WERI-Rb-1 (cell line): Measurements from ENCODE around the gene BRMS1L.
A peak's percentile ranks its signal among the peaks of the same experiment; 100 is the strongest.
"Not testable (repeated sequence)": the region's sequence is repeated elsewhere in the genome, so short reads cannot be mapped to it uniquely, and the experiment has no call there.

Experiments
- DNase-seq: peaks from one replicate; pipeline ENCODE4 v3.0.0-alpha.2; 2020
- H3K27ac ChIP-seq: fragments of 250-450 bp; sonication (Bioruptor Pico); 2 replicates; pipeline ENCODE4 v1.5.1; 2020; ENCODE audit warnings: mild to moderate bottlenecking, moderate library complexity
- H3K27me3 ChIP-seq: fragments of 250-450 bp; sonication (Bioruptor Pico); 2 replicates; pipeline ENCODE4 v1.5.1; 2021; ENCODE audit warnings: mild to moderate bottlenecking, low read depth, moderate library complexity; ENCODE audit not compliant: insufficient read depth, severe bottlenecking
- H3K36me3 ChIP-seq: fragments of 250-450 bp; sonication (Bioruptor Pico); 2 replicates; pipeline ENCODE4 v1.5.1; 2020; ENCODE audit warnings: mild to moderate bottlenecking, moderate library complexity
- H3K4me3 ChIP-seq: 2 replicates; pipeline ENCODE4 v1.5.1; 2011; ENCODE audit warnings: low read depth, mild to moderate bottlenecking, control low read depth, low read length
- H3K9me3 ChIP-seq: fragments of 250-450 bp; sonication (Bioruptor Pico); 2 replicates; pipeline ENCODE4 v1.5.1; 2021; ENCODE audit warnings: mild to moderate bottlenecking, moderate library complexity; ENCODE audit not compliant: severe bottlenecking
- CTCF ChIP-seq: IDR thresholded peaks from 2 replicates; pipeline ENCODE4 v1.5.1; 2011; ENCODE audit warnings: low read depth, mild to moderate bottlenecking, control low read depth, inconsistent platforms, low read length

Gene BRMS1L

DNA sequence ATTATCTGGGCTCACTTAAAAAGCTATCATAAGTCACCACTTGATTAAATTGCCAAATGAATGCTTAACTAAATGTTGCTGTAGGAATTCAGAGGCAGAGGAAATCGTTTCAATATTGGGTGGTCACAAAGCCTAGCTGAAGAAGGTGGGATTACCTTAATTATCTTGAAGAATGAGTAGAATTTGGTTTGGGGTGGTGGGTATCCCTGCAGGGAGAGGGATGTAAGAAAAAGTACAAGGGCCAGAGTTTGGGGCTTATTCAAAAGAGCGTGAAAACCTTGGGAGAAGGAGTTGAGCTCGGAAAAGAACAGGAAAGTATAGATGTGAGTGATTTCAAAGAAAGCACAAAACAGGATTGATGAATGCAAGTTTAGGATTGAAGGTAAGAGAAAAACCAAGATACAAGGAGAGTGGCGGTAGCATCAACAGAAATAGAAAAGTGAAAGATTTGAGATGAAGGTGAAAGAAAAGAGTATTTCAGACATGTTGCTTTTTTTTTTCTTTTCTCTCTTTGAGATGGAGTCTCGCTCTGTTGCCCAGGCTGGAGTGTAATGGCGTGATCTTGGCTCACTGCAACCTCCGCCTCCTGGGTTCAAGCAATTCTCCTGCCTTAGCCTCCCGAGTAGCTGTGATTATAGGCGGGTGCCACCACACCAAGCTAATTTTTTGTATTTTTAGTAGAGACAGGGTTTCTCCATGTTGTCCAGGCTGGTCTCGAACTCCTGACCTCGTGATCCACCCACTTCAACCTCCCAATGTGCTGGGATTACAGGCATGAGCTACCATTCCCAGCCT lies 1.7 kb downstream of the BRMS1L start:
- Histone ChIP-seq H3K27ac (no peak overlapping the region), H3K27me3 (no peaks in the 10 kb centered on the region), H3K4me3 (peak overlapping the region; percentile 85), H3K36me3 (peaks cover 12% of the 10 kb centered on the region), H3K9me3 (no peaks in the 10 kb centered on the region)
- no peak for TF ChIP-seq CTCF
- no peak for DNase-seq

DNA sequence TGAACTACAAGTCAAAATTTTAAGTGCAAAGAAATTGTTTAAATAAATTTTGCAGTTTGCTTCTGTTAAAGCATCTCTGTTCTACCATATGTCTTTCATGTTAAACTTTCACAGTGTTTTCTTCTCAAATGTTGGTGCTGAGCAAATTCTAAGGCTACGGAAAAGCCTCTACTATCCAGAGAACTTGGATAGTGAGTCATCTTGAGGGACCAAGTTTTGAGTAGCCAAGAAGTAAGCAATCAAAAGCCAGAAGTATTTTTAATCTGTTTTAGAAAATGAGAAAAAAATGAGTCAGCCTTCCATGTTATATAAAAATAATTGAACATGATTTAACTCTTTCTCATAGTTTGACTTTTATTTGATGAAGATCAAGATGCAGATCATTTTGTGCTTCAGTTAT lies 3.3 kb downstream of the BRMS1L start:
- Histone ChIP-seq H3K4me3 (no peak overlapping the region), H3K9me3 (no peaks in the 10 kb centered on the region), H3K27me3 (no peaks in the 10 kb centered on the region), H3K36me3 (peaks cover 24% of the 10 kb centered on the region), H3K27ac (no peak overlapping the region)
- no peak for DNase-seq
- no peak for TF ChIP-seq CTCF

DNA sequence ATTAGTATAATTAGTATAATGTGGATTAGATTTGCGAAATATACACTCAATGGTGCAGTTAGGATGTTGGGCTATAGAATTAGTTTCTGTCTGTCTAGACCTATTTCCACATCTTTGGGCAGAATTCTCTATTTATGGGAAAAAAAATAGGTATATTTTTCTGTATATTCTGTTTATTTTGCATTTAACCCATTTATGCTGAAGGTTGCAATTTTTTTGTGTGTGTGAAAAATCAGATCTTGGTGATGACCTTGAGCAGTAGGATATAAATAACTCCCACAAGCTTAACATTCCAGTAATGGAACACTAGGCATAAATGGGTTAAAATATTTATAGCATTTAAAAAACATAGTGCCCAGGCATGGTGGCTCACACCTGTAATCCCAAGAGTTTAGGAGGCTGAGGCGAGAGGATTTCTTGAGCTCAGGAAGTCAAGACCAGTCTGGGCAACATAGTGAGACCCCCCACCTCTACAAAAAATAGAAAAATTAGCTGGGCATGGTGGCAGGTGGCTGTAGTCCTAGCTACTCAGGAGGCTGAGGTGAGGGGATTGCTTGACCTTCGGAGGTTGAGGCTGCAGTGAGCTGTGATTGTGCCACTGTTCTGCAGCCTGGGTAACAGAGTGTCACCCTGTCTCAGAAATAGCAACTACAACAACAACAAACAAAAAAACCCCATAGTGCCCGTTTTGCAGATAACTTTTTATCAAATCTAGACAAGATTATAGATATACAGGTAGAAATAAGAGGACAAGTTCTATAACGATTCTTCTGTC lies 9.3 kb downstream of the BRMS1L start:
- peaks cover 71% of the 10 kb centered on the region for H3K36me3 ChIP-seq
- H3K9me3 ChIP-seq: peaks cover 3% of the 10 kb centered on the region
- no peak overlapping the region for H3K27ac ChIP-seq
- no peak for DNase-seq
- H3K27me3 ChIP-seq: no peaks in the 10 kb centered on the region
- no peak for TF ChIP-seq CTCF
- H3K4me3 ChIP-seq: no peak overlapping the region

- Histone ChIP-seq H3K36me3 (peaks cover 72% of the 10 kb centered on the region), H3K9me3 (peaks cover 12% of the 10 kb centered on the region)
- H3K27me3 ChIP-seq, H3K27ac ChIP-seq, DNase-seq, H3K4me3 ChIP-seq: not testable (repeated sequence)
Observed at GRCh38 chr14:35841704-35842103, 15.6 kb downstream of the BRMS1L start.

- DNase-seq, H3K27me3 ChIP-seq, H3K27ac ChIP-seq, H3K4me3 ChIP-seq: not testable (repeated sequence)
- peaks cover 12% of the 10 kb centered on the region for H3K9me3 ChIP-seq
- peaks cover 67% of the 10 kb centered on the region for H3K36me3 ChIP-seq
Observed at GRCh38 chr14:35842245-35842644, 16.1 kb downstream of the BRMS1L start.

DNA sequence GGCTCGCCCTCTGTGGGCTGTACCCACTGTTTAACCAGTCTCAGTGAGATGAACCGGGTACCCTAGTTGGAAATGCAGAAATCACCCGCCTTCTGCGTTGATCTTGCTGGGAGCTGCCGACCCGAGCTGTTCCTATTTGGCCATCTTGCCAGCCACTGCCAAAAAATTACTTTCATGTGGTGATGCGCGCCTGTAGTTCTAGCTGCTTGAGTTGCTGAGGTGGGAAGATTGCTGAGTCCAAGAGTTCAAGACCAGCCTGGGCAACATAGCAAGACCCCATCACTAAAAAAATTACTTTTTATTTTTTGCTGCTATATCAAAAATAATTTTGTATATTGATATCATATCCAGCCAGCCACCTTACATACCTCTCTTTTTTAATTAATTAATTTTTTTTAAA lies 18.4 kb downstream of the BRMS1L start:
- peaks cover 9% of the 10 kb centered on the region for H3K9me3 ChIP-seq
- peaks cover 52% of the 10 kb centered on the region for H3K36me3 ChIP-seq
- H3K27ac ChIP-seq: no peak overlapping the region
- no peaks in the 10 kb centered on the region for H3K27me3 ChIP-seq
- TF ChIP-seq CTCF: no peak
- H3K4me3 ChIP-seq: no peak overlapping the region
- DNase-seq: no peak
